Adrenal gland (tissue), 12 donors: ENCODE measurements around the gene DDX56. TPM values are rescaled to one million over a fixed set of nuclear protein-coding genes. Genes with fewer than 3 reads are reported as not detected.

Experiments
- DNase-seq, 7 donors: peaks; one replicate each; pipeline ENCODE4 v3.0.0-alpha.2; 2019 to 2020
- H3K27ac ChIP-seq, 5 donors: fragments of 200-600 bp; sonication (generic) in 4 of 5; 1 replicate in 3 of 5; 2 replicates in 2 of 5; pipeline versions ENCODE4 v1.5.1 to v1.8.0; 2016 to 2020; ENCODE audit warnings: mild to moderate bottlenecking in 1 of 5
- H3K27me3 ChIP-seq: fragments of 200-600 bp; 2 replicates; pipeline ENCODE4 v1.8.0; 2021
- H3K36me3 ChIP-seq, 2 donors: fragments of 200-600 bp; replicated peaks in 1 of 2; 1 replicate in 1 of 2; 2 replicates in 1 of 2; pipeline versions ENCODE4 v1.5.1 to v1.8.0; 2018 to 2022
- H3K4me1 ChIP-seq, 2 donors: fragments of 200-600 bp; replicated peaks in 1 of 2; 1 replicate in 1 of 2; 2 replicates in 1 of 2; pipeline versions ENCODE4 v1.5.1 to v1.8.0; 2018 to 2021
- H3K4me3 ChIP-seq, 4 donors: fragments of 200-600 bp; sonication (generic) in 3 of 4; one replicate each; pipeline ENCODE4 v1.5.1; 2016 to 2018
- H3K9me3 ChIP-seq, 3 donors: fragments of 200-600 bp; sonication (generic) in 1 of 3; replicated peaks in 1 of 3; 1 replicate in 2 of 3; 2 replicates in 1 of 3; pipeline versions ENCODE4 v1.5.1 to v1.8.0; 2016 to 2021
- POLR2A ChIP-seq, 2 donors: fragments of 450-650 bp; IDR thresholded peaks; one replicate each; pipeline ENCODE4 v1.6.1; 2017; ENCODE audit warnings: antibody characterized with exemption in 2 of 2, mild to moderate bottlenecking in 2 of 2, moderate library complexity in 1 of 2
- WGBS, 4 donors: extraction: QIAGEN DNeasy Blood & Tissue Kit in 2 of 4; methylation state at CpG; one replicate each; pipeline versions ENCODE4 v1.1.5 to v1.1.7; 2013 to 2017; 5-methylcytosine and 5-hydroxymethylcytosine counted together
- intact Hi-C, 2 donors: fragments of 100-400 bp; cut with DNase I; formaldehyde crosslinking; loops; one replicate each; pipeline versions ENCODE4 v1.14.1 to v1.15.0; 2022 to 2023
- polyA plus RNA-seq, 3 donors: library from polyadenylated mRNA; stranded (reverse); fragments of 200-250 nt in 2 of 3; fragments of 350-450 nt in 1 of 3; fragmentation: Illumina TruSeq in 1 of 3; extraction: RNeasy Lipid Tissue Mini Kit (QIAGEN cat#74804) in 1 of 3; gene quantifications; one replicate each; pipeline ENCODE4 v1.2.3, GENCODE V29; 2013 to 2014
- total RNA-seq, 9 donors: library from RNA; depleted of rRNA in 4 of 9; stranded (reverse); fragments of >200 nt in 4 of 9; fragments of 120-200 nt in 1 of 9; fragmentation: NEBNext Ultra II Directional in 1 of 9; extraction: Animal tissue kit (Norgen Biotek cat#: 25700) in 1 of 9; gene quantifications; one replicate each; pipeline versions ENCODE4 v1.1.0 to v1.2.4, GENCODE V29; 2013 to 2023
- TF ChIP-seq, protein P1 (sequence below), 6 experiments: fragments of 450-650 bp in 4 of 6; fragments of 200-600 bp in 2 of 6; sonication (generic) in 1 of 6; IDR thresholded peaks; 1 replicate in 5 of 6; 2 replicates in 1 of 6; pipeline versions ENCODE4 v1.5.1 to v1.8.0; 2016 to 2021; ENCODE audit warnings: antibody characterized with exemption in 6 of 6, mild to moderate bottlenecking in 2 of 6, moderate library complexity in 1 of 6
- donor health status: healthy with polysubstance abuse.
- donor health status: Bipolar disorder and iron deficiency.
- donor health status: DM: yes; HTN: yes; CAD: no.
- donor health status: DM: no; HTN: no; CAD: no.
- donor health status: DM: no; HTN: no; CAD: no.
- donor health status: DM: yes; HTN: yes; CAD: no.

Gene DDX56
- total and polyA plus RNA-seq, 12 donors: 35.9 to 543 (median 72.8) TPM

DNA sequence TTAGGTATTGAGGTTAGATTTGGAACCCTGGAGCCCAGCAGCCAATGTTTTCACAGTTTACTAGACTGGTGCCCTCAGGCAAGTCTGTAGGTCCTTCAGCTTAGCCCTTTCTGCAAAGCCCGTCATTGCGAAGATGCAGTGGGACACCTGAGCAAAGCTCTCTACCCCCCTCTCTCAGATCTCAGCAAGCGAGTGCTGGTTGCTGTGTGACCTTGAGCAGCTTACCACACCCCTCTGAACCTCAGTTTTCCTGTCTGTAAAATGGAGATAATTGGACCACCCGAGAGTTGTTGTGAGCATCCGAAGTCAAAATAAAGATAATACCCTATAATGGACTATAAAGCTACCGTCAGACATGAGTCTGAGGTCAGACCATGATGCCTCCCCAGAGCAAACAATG, 36.3 kb downstream of the DDX56 start:
- no peaks in the 10 kb centered on the region for H3K4me1 ChIP-seq

DNA sequence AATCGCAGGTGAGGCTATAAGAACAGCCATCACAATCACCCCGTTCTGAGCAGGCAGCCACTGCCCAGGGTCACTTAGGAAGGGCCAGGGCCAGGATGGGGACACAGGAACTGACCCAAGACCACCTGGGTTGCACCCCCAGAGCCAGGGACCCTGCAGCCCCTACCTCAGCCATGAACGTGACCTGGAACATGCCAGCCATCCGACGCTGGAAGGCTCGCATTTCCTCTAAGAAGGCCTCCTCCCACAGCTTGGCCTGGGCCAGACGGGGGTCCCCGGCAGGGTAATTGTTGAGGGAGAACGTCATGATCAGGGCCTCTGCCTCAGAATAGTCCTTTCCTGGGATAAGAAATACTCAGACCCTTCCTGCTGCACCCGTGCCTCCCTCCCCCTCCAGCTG, 37.6 kb downstream of the DDX56 start:
- Histone ChIP-seq H3K4me3 (no peak overlapping the region), H3K36me3 (no peaks in the 10 kb centered on the region), H3K27ac (no peak overlapping the region), H3K27me3 (no peaks in the 10 kb centered on the region), H3K9me3 (no peaks in the 10 kb centered on the region), H3K4me1 (no peaks in the 10 kb centered on the region)
- no peak for DNase-seq
- intact Hi-C loops: no loop called here
- 74 to 86% (median 83%) methylated on average over 7 to 10 of the region's 10 CpGs for WGBS, 4 donors
- no peak for TF ChIP-seq POLR2A (IDR thresholded peaks at IDR 0.05)
- TF ChIP-seq, protein P1, sequence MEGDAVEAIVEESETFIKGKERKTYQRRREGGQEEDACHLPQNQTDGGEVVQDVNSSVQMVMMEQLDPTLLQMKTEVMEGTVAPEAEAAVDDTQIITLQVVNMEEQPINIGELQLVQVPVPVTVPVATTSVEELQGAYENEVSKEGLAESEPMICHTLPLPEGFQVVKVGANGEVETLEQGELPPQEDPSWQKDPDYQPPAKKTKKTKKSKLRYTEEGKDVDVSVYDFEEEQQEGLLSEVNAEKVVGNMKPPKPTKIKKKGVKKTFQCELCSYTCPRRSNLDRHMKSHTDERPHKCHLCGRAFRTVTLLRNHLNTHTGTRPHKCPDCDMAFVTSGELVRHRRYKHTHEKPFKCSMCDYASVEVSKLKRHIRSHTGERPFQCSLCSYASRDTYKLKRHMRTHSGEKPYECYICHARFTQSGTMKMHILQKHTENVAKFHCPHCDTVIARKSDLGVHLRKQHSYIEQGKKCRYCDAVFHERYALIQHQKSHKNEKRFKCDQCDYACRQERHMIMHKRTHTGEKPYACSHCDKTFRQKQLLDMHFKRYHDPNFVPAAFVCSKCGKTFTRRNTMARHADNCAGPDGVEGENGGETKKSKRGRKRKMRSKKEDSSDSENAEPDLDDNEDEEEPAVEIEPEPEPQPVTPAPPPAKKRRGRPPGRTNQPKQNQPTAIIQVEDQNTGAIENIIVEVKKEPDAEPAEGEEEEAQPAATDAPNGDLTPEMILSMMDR (IDR thresholded peaks at IDR 0.05): no peak

More for the DNA sequence above, 36.3 kb downstream of the DDX56 start:
- WGBS, 4 donors: 90 to 97% (median 96%) methylated on average over 5 to 6 of the region's 6 CpGs
- no peaks in the 10 kb centered on the region for H3K27me3 ChIP-seq
- H3K9me3 ChIP-seq: no peaks in the 10 kb centered on the region
- no peak overlapping the region for H3K4me3 ChIP-seq
- TF ChIP-seq, protein P1 (IDR thresholded peaks at IDR 0.05): no peak
- TF ChIP-seq POLR2A (IDR thresholded peaks at IDR 0.05): no peak
- intact Hi-C loops: no loop called here
- H3K27ac ChIP-seq: no peak overlapping the region
- DNase-seq: no peak
- no peaks in the 10 kb centered on the region for H3K36me3 ChIP-seq

DNA sequence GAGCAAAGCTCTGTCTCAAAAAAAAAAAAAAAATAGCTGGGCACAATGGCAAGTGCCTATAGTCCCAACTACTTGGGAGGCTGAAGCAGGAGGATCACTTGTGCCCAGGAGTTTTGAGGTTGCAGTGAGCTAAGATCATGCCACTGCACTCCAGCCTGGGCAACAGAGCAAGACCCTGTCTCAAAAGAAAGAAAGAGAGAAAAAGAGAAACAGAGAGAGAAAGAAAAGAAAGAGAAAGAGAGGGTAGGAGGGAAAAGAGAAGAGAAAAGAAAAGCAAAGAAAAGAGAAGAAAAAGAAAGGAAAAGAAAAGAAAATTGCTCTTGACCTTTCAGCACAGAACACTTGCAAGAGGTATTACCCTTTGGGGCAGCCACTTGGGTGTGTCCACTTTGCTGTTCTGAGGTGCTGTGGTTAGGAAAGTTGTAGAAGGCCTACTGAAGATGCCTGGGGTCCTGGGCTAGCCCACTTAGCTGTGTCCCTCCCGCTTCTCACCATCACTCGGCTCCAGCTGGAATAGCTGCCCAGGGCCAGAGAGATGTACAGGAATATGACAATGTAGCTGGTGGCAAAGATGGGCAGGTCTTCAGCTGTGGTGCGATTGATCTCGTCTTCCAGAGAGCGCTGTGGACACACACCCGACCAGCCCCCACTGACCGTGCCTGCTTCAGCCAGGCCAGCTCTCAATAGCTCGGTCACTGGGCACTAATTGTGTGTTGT, 38.2 kb downstream of the DDX56 start:
- WGBS, 4 donors: 87 to 95% (median 90%) methylated on average over 7 to 8 of the region's 8 CpGs

DNA sequence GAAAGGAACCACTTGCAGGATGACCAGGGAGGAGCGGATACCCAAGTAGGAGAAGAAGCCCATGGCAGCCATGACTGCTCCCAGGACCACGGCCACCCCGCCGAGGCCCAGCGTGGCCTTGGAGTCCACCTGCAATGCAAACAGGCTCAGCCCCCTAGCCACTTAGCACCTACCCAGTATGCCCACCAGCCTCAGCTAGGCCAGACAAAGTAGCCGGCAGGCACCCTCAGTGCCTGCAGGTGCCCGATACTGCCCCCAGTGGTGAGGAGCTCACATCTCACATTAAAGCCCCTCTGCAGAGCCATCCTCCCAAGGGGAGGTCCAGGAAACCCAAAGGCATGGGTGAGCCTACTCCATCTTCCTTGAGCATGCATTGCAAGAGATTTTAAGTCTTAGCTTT, 39.2 kb downstream of the DDX56 start:
- Histone ChIP-seq H3K27ac (no peak overlapping the region), H3K4me3 (no peak overlapping the region), H3K36me3 (no peaks in the 10 kb centered on the region), H3K9me3 (no peaks in the 10 kb centered on the region), H3K4me1 (no peaks in the 10 kb centered on the region), H3K27me3 (no peaks in the 10 kb centered on the region)
- DNase-seq: peak in 2 of 7 donors; percentile 36 to 45
- TF ChIP-seq, protein P1 (IDR thresholded peaks at IDR 0.05): peak; percentile 17 to 42 (median 32)
- TF ChIP-seq POLR2A (IDR thresholded peaks at IDR 0.05): no peak
- intact Hi-C loops: no loop called here
- WGBS, 4 donors: 52 to 100% (median 62%) methylated on average over 1 to 7 of the region's 7 CpGs; no CpG with 5 or more reads in 1 of the 4 donors

More for the DNA sequence above, 38.2 kb downstream of the DDX56 start:
- TF ChIP-seq, protein P1 (IDR thresholded peaks at IDR 0.05): no peak
- no peak for TF ChIP-seq POLR2A (IDR thresholded peaks at IDR 0.05)
- no peak overlapping the region for H3K4me3 ChIP-seq
- no peak for DNase-seq
- H3K27ac ChIP-seq: no peak overlapping the region
- H3K9me3 ChIP-seq: no peaks in the 10 kb centered on the region
- H3K27me3 ChIP-seq: no peaks in the 10 kb centered on the region
- intact Hi-C loops: no loop called here
- no peaks in the 10 kb centered on the region for H3K36me3 ChIP-seq
- H3K4me1 ChIP-seq: no peaks in the 10 kb centered on the region
